DND-41 (cell line): ENCODE data around the gene MEGF9.

ENCODE experiments used
- ATAC-seq: fragments of 200-7000 bp; cut with Tn5 transposase; 3 replicates; pipeline ENCODE4 v1.9.1; 2021; ENCODE audit warnings: low read depth; ENCODE audit not compliant: insufficient read depth
- DNase-seq: peaks from one replicate; pipeline ENCODE4 v3.0.0-alpha.2; 2020
- H2AFZ ChIP-seq: 2 replicates; pipeline ENCODE4 v1.6.0; 2012; ENCODE audit warnings: low read depth, low read length
- H3K27ac ChIP-seq: 2 replicates; pipeline ENCODE4 v1.5.1; 2012; ENCODE audit warnings: low read length, inconsistent platforms
- H3K27me3 ChIP-seq: fragments of 200-600 bp; sonication (generic); 2 replicates; pipeline ENCODE4 v1.6.0; 2012; ENCODE audit warnings: low read length, mild to moderate bottlenecking, inconsistent platforms; ENCODE audit not compliant: insufficient read depth, poor library complexity
- H3K36me3 ChIP-seq: 2 replicates; pipeline ENCODE4 v1.5.1; 2012; ENCODE audit warnings: low read length, inconsistent platforms; ENCODE audit not compliant: insufficient read depth
- H3K4me1 ChIP-seq: 2 replicates; pipeline ENCODE4 v1.5.1; 2012; ENCODE audit warnings: mild to moderate bottlenecking, low read length; ENCODE audit not compliant: insufficient read depth
- H3K4me2 ChIP-seq: 2 replicates; pipeline ENCODE4 v1.6.0; 2012; ENCODE audit warnings: mild to moderate bottlenecking, moderate library complexity, low read length, inconsistent platforms; ENCODE audit not compliant: insufficient read depth
- H3K4me3 ChIP-seq, 2 experiments: fragments of 200-600 bp in 1 of 2; shearing (Covaris generic) in 1 of 2; 2 replicates each; pipeline ENCODE4 v1.5.1; 2012 to 2016; ENCODE audit warnings: inconsistent platforms in 2 of 2, low read length in 2 of 2, mild to moderate bottlenecking in 2 of 2, low read depth in 1 of 2, moderate library complexity in 1 of 2
- H3K79me2 ChIP-seq: 2 replicates; pipeline ENCODE4 v1.6.0; 2012; ENCODE audit warnings: low read length, inconsistent platforms; ENCODE audit not compliant: insufficient read depth
- H3K9ac ChIP-seq: 2 replicates; pipeline ENCODE4 v1.6.0; 2012; ENCODE audit warnings: low read depth, mild to moderate bottlenecking, inconsistent platforms, low read length, moderate library complexity
- H3K9me3 ChIP-seq: 2 replicates; pipeline ENCODE4 v1.5.1; 2012; ENCODE audit warnings: low read length, moderate library complexity, mild to moderate bottlenecking, inconsistent platforms; ENCODE audit not compliant: insufficient read depth, severe bottlenecking
- H4K20me1 ChIP-seq: 2 replicates; pipeline ENCODE4 v1.6.0; 2012; ENCODE audit warnings: low read length; ENCODE audit not compliant: insufficient read depth
- CTCF ChIP-seq: IDR thresholded peaks from 2 replicates; pipeline ENCODE4 v1.5.1; 2012; ENCODE audit warnings: borderline replicate concordance, low read length, moderate library complexity, mild to moderate bottlenecking; ENCODE audit not compliant: poor library complexity, severe bottlenecking; ENCODE audit errors: extremely low read depth
- EZH2 ChIP-seq: IDR thresholded peaks from 3 replicates; pipeline ENCODE4 v1.6.1; 2012; ENCODE audit warnings: borderline replicate concordance, low read depth, mild to moderate bottlenecking, moderate library complexity, low read length, inconsistent platforms; ENCODE audit not compliant: severe bottlenecking

MEGF9 gene

DNA sequence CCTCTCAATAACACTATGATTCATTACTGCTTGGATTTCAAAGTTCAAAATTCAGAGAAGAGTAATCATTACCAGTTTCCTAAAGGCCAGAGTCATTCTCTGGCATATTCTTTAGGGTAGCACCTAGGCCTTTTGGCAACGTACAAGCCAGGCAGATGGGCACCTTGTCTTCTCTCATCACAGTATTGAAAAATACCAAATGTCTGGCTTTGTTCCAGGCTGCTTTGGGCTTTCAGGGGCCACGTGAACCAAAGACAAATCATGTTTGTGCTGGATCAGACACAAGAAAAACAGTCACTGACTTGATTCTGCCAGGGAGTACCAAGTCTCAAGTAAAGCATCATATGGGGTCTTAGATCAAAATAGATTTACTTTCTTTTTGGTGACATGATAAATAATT is 15.5 kb downstream of the MEGF9 start:
- Histone ChIP-seq H3K4me3 (no peak overlapping the region), H3K27me3 (no peaks in the 10 kb centered on the region), H3K9ac (no peak overlapping the region), H3K36me3 (no peaks in the 10 kb centered on the region; the same call in 1 of the 2 replicates), H3K4me1 (no peaks in the 10 kb centered on the region), H3K4me2 (no peak overlapping the region), H2AFZ (no peak overlapping the region), H3K27ac (no peak overlapping the region), H3K9me3 (no peaks in the 10 kb centered on the region), H3K79me2 (peaks cover 11% of the 10 kb centered on the region), H4K20me1 (peaks cover 7% of the 10 kb centered on the region; the same call in 1 of the 2 replicates)
- TF ChIP-seq EZH2: no peak
- no peak for TF ChIP-seq CTCF
- no peak for DNase-seq
- no peak for ATAC-seq

DNA sequence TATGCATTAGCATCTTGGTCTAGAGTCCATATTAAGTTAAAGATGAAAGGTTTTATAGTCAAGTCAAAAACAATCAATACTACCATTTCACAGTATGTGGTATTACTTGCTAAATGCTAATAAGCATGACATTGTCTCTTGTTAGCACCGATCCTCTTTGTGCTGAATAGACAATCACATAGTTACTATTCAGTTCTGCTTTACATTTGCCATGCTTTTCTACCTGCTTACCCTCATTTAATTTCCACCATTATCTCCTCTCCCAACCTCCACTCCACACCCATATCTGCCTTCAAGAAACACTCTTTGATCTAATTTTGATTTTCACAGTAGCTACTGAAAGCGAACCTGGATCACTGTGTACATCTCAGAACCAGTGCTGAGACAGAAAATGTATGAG is 16.8 kb downstream of the MEGF9 start:
- H4K20me1 ChIP-seq: peaks cover 7% of the 10 kb centered on the region; the same call in 1 of the 2 replicates
- no peak overlapping the region for H2AFZ ChIP-seq
- H3K27me3 ChIP-seq: no peaks in the 10 kb centered on the region
- no peak overlapping the region for H3K9ac ChIP-seq
- ATAC-seq: no peak
- H3K27ac ChIP-seq: no peak overlapping the region
- H3K4me1 ChIP-seq: no peaks in the 10 kb centered on the region
- no peak overlapping the region for H3K4me3 ChIP-seq
- H3K79me2 ChIP-seq: peaks cover 7% of the 10 kb centered on the region
- no peak for TF ChIP-seq CTCF
- no peak for TF ChIP-seq EZH2
- H3K36me3 ChIP-seq: no peaks in the 10 kb centered on the region; the same call in 1 of the 2 replicates
- DNase-seq: no peak
- H3K4me2 ChIP-seq: no peak overlapping the region
- no peaks in the 10 kb centered on the region for H3K9me3 ChIP-seq

GRCh38 chr9:120696551-120697230 is 17.6 kb downstream of the MEGF9 start:
- TF ChIP-seq EZH2 (no peak), CTCF (no peak)
- ATAC-seq (no peak), DNase-seq (no peak)
- Histone ChIP-seq H3K9me3 (no peaks in the 10 kb centered on the region), H3K27me3 (no peaks in the 10 kb centered on the region), H3K36me3 (no peaks in the 10 kb centered on the region; the same call in 1 of the 2 replicates), H3K4me2 (no peak overlapping the region), H3K27ac (no peak overlapping the region), H3K9ac (no peak overlapping the region), H3K4me1 (no peaks in the 10 kb centered on the region), H3K4me3 (no peak overlapping the region), H2AFZ (no peak overlapping the region), H4K20me1 (peaks cover 7% of the 10 kb centered on the region; the same call in 1 of the 2 replicates), H3K79me2 (peaks cover 10% of the 10 kb centered on the region)
